GM18502 (cell line): ENCODE data around the gene STAT6.

ENCODE experiments used
- ATAC-seq: cut with Tn5 transposase; IDR thresholded peaks from one replicate; pipeline ENCODE4 v1.9.1; 2021; ENCODE audit warnings: mild to moderate bottlenecking; ENCODE audit not compliant: unreplicated experiment, poor library complexity

STAT6 gene

GRCh38 chr12:57146092-57146491, 34.9 kb upstream of the STAT6 start:
- no peak for ATAC-seq

GRCh38 chr12:57145460-57146059, 34.4 kb upstream of the STAT6 start:
- no peak for ATAC-seq

DNA sequence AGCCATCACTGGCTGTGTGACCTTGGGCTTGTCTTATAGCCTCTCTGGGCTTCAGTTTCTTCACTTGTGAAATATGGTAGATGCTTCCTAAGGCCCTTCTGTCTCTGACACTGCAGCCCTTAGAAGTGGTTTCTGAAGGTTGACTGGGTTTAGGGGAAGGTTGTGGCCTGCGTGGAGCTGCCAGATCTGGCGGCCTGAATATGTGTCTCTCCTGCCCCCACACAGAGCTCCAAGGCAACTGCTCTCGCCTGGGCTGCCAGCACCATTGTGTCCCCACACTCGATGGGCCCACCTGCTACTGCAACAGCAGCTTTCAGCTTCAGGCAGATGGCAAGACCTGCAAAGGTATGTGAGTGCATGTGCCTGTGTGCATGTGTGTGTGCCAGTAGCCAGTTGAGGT, 32.3 kb upstream of the STAT6 start:
- no peak for ATAC-seq

- no peak for ATAC-seq
These were observed 31.6 kb upstream of the STAT6 start for GRCh38 chr12:57142727-57143126.

DNA sequence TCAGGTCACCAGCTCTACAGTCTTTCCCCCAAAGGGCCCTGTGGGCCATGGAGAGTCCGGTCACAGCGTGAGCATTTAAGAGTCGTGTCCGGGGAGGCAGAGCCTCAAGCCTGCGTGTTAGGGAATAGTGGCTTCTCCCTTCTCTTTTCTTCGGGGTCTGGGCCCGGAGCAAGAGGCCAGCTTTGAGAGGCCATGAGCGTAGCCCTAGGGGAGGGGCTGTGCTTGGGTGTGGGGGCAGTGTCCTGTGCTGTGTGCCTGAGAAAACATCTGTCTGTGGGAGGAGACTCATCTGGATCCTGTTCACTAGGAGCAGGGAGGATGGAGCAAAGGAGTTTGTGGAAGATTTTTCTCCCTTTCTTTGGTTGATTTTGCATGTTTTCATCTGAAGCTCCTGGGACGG, 31.0 kb upstream of the STAT6 start:
- ATAC-seq = no peak

DNA sequence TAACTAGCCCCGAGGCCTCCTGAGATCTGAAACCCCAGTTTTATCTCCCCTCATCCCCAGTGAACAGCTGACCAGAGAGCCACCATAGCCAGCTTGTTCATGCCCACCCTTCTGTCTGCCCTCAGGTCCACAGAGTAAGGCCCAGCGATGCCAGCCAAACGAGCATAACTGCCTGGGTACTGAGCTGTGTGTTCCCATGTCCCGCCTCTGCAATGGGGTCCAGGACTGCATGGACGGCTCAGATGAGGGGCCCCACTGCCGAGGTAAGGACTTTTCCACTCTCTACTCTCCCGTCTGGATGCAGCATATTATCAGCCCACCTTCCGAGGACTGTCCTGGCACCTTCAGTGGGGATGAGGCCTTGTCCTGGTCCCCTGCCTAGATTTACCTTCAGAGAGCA, 30.1 kb upstream of the STAT6 start:
- no peak for ATAC-seq

- ATAC-seq = no peak
These were observed 28.9 kb upstream of the STAT6 start for GRCh38 chr12:57139796-57140649.

DNA sequence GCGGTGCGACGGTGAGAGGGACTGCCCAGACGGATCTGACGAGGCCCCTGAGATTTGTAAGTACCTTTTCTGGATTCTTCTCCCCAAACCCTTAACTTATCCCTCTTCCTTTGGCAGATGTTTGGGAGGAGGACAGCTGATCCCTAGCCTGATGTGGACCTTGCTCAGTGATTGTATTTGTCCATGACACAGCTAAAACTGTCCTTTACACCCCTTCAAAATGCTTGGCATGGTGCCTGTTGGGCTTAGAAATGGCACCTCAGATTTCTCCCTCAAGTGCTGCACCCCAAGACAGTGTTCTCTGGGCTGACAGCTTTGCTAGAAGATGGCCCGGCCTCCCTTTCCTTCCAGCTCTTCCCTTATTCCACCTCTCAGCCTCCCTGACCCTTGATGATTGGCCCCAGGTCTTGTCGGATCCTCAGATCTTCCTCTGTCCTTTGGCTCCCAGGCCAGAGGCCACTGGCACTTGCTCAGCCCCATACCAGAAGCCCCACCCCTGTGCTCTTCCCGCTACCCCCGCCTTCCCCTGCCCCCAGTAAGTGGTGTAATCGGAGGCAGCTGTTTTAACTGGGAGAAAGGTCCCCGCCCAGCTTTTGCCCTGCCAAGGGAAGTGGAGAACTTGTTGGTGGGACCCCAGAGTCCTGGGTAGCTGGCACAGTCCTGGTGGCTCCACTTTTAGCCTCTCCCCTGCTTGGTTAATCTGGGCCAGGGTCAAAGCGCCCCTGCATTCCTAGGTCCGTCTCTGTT, 27.5 kb upstream of the STAT6 start:
- no peak for ATAC-seq

GRCh38 chr12:57135527-57136326, 24.6 kb upstream of the STAT6 start:
- no peak for ATAC-seq

DNA sequence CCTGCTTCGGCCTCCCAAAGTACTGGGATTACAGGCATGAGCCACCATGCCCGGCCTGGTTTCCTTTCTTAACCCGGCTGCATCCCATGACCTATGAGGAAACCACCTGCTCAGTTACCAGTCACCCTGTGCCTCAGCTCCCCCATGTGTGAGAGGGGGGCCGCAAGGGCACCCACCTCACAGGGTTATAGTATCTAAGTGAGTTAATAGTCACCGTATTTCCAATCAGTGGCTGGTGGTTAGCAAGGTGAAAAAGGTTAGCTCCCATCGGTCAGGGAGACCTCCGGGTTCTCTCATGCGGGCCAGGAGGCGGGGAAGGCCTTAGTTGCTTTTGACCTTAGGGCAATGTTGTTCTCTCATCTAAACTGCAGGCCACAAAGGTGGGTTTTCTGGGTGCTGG, 23.8 kb upstream of the STAT6 start:
- ATAC-seq = no peak

DNA sequence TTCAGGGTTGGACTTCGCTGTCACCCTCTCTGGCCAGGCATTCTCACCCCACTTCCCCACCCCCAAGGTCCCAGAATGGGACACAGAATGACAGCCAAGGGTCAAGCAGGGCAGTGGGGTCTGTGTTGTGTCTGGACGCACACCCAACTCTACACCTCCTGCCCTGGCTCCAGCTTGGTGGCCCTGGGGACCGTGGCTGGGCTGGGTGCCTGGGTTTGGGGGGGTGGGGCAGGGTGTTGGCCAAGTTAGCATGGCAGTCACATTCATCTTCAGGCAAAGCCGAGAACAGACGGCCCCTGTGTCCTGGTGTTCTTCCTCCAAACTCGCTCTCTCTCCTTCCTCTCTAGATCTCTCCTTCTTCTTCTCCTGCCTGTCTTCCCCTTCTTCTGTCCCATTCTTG, 22.8 kb upstream of the STAT6 start:
- no peak for ATAC-seq

GRCh38 chr12:57133013-57133569, 21.9 kb upstream of the STAT6 start:
- no peak for ATAC-seq

DNA sequence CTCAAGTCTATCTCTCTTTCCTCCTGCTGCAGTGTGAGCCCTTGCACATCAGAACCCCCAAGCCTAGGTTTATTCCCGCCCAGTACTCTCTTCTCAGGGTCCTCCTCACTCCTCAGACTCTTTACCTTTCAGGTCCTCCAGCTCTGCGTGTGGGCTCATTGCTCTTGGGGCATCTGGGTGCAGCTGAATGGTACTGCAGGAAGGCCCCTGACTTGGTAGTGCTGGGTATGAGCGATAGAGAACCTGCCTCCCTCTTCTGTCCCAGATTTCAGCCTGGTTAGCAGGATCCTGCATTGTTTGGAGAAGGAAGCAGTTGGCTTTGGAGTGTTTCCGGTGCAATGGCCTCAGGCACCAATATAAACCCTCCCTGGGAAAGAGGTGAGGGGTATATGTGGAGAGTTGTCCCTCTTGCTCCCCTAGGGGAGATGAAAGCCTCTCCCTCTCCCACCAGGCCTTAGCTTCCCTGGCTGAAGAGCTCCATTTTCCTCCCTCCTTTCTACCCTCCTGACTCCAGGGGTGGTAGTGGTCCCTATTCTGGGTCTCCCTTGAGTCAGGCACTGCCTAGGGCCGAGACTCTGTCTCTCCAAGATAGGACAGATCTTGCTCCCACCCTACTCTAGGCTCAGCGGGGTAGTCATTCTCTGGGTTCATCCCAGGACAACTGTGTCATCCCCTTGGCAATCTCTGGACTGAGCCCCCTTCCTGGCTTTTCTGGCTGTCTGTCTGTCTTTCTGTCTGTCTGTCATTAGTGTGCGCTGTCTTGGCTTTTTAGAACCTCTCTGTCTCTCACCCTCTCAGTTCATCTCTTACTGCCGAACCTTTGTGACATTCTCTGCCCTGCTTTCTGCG, 21.0 kb upstream of the STAT6 start:
- no peak for ATAC-seq

- ATAC-seq = no peak
These were observed 19.8 kb upstream of the STAT6 start for GRCh38 chr12:57130941-57131340.

DNA sequence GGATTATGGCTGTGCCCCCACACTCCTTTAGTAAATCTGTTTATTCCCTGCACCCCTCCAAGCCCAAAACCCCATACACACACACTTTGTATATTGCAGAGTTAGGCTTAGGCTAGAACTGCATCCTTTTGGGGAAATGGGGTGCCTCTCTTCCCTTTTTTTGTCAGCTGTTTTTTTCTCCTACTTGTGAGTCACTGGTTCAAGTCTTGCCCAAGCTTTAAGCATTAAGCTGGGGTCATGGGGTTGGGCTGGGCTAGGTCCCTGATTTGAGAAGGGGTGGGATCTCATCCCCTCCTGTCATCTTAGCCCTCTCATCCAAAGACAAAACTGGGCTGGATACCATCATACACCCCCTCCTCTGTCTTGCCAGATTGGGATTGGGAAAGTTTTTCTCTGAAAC, 18.7 kb upstream of the STAT6 start:
- no peak for ATAC-seq

- no peak for ATAC-seq
These were observed 18.2 kb upstream of the STAT6 start for GRCh38 chr12:57129321-57129842.

DNA sequence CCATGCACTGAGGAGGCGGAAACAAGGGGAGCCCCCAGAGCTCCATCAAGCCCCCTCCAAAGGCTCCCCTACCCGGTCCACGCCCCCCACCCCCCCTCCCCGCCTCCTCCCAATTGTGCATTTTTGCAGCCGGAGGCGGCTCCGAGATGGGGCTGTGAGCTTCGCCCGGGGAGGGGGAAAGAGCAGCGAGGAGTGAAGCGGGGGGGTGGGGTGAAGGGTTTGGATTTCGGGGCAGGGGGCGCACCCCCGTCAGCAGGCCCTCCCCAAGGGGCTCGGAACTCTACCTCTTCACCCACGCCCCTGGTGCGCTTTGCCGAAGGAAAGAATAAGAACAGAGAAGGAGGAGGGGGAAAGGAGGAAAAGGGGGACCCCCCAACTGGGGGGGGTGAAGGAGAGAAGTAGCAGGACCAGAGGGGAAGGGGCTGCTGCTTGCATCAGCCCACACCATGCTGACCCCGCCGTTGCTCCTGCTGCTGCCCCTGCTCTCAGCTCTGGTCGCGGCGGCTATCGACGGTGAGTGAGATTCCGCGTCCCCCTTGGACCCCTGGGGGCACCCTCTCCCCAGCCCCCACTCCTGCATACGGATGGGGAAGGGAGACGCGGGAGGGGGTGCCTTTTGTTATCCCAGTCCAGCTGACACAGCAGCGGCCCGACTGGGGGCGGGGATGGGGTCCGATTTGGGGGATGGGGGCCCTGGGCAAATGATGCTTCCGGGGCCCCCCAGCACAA, 17.5 kb upstream of the STAT6 start:
- ATAC-seq = no peak

- ATAC-seq = no peak
These were observed 16.8 kb upstream of the STAT6 start, which contains the start of gene LRP1 for GRCh38 chr12:57127726-57128518. LRP1 (plus strand) TSS chr12:57128483; CDS start chr12:57128965, 482 bp downstream.
